Measurements from ENCODE around the gene LY6G6F. TPM values are rescaled to one million over a fixed set of nuclear protein-coding genes. Genes with fewer than 3 reads are reported as not detected.

Gene LY6G6F, protein sequence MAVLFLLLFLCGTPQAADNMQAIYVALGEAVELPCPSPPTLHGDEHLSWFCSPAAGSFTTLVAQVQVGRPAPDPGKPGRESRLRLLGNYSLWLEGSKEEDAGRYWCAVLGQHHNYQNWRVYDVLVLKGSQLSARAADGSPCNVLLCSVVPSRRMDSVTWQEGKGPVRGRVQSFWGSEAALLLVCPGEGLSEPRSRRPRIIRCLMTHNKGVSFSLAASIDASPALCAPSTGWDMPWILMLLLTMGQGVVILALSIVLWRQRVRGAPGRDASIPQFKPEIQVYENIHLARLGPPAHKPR
- total RNA-seq: not detected in 2 replicates
- polyA plus RNA-seq (2012): not detected

DNA sequence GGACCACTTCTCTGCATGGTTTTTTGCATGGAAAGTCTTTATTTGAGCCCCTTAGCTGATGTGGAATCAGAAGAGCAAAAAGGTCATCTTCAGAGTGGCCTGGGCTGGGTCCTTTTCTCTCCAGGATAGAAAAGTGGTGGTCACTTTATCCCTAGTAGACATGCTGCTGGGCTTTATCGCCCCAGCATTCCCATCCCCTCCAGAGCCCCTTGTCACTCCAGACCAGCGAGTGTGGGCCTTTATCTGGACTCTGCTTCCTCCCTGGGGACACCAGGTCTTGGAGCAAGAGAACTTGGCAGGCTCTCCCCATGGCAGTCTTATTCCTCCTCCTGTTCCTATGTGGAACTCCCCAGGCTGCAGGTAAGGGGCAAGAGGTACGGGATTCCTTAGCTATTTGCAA, at the start of gene LY6G6F:
LY6G6F (plus strand) TSS at position 268 of the 400 bp plus-strand sequence; CDS start at position 309, 41 bp downstream.
- DNase-seq (ENCODE audit: low read depth): no peak

DNA sequence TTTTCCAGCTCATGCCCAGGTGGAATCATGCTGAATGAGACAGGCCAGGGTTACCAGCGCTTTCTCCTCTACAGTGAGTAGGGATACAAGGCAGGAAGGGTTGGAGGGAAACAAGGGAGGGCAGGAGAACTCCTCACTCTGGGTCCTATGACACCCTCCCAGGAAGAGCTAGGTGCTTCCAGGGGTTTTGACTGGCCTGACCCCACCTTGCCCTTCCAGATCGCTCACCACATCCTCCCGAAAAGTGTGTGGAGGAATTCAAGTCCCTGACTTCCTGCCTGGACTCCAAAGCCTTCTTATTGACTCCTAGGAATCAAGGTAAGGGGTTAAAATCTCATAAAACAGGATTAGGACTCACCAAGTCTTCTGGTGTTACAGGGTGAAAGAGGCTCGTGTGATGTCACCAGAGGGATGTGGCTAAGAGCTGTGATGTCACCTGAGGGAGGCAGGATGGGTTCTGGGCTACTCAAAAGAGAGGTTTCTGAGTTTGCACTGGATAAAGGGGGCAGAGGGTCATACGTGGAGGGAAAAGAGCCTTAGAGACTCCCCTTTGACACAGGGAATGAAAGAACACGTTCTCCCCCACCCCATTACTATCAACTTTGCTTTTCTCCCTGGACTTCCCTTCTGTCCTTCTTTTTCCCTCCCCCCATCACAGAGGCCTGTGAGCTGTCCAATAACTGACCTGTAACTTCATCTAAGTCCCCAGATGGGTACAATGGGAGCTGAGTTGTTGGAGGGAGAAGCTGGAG, 49.1 kb upstream of the LY6G6F start:
- DNase-seq (ENCODE audit: low read depth): no peak

DNA sequence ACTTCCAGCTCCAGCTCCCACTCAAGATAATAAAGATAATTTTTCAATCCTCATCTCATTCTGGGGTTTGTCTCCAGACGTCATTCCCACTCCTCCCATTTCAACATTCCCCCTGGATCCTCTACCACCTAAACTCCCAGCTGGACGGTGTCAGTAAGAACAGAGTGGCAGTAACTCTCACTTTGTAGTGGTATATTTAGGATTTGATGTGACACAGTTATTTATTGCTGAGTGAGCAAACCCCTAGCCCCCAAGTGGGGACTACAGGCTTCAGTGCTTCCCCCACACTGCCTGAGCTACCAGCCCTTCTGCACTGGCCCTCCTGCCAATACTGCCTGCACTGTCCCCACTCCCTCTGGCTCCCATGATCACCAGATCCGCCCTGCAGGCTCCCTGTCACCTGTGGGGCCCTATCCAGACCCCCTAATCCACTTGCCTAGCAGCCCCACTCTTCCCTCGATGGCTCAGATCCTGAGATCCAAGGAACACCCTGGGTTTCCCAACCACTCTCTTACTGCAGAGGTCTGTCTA, 48.4 kb upstream of the LY6G6F start:
- DNase-seq (ENCODE audit: low read depth): no peak

DNA sequence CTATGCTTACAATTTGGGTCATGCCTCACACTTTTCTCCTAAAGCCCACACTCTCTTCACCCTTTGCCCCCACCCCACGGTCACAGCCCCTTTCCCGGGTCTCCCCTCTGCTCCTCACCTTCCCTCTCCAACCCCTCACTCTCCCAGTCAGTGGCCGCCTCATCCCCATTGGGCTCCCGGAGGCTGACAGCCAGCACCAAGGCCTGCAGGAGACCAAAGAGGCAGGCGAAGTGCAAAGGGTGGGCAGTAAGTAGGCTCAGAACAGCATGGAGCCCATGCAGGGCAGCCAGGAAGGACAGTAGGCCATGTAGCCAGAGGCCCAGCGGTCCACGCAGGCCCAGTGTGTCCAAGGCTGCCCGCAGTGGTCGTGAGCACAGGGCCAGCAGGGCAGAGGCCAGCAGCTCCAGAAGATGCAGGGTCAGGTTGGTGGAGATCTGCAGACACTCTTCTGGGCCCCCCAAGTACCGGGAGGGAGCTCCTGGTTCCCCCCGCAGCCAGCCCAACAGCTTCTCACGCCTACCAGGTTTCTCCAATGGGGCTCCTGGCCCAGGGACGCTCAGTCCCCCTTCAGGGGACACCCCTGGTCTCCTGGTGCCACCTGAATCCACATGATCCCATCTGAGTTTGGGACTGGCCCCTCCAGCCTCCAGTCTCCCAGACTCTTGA, 47.5 kb upstream of the LY6G6F start:
- no peak for DNase-seq (ENCODE audit: low read depth)

DNA sequence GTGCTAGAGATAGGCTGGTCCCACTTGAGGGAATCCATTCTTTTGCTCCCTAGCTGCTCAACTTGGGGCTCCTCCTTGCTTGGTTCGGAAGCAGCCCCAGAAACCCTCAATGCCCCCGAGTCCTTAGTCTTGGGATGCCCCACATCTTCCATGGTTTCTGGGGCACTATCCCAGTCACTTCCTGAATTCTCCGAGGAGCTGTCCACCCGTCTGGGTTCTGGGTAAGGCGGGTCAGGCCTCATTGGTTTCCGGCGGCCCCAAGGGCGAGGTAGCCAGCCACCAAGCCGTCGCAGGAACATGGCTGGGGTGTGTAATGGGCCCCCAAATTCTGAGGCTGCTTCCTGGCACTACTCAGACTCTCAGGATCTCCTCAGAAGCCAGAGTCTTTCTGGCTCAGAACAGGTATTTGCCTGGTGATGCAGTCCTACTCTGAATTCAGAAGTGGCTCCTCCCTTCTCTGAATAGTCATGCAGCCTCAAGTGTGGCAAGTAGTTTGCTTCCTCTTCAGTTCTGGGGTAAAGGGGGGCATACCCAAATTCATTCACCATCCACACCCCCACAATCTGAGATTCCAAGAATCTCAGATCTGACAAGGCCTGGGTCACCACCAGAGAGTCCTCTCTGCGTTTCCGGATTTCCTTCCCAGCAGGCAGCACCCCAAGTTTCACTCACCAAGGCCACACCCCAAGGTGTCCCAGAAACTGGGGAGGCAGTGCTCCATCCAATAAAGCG, 46.9 kb upstream of the LY6G6F start:
- peak; percentile 42 for DNase-seq (ENCODE audit: low read depth)

DNA sequence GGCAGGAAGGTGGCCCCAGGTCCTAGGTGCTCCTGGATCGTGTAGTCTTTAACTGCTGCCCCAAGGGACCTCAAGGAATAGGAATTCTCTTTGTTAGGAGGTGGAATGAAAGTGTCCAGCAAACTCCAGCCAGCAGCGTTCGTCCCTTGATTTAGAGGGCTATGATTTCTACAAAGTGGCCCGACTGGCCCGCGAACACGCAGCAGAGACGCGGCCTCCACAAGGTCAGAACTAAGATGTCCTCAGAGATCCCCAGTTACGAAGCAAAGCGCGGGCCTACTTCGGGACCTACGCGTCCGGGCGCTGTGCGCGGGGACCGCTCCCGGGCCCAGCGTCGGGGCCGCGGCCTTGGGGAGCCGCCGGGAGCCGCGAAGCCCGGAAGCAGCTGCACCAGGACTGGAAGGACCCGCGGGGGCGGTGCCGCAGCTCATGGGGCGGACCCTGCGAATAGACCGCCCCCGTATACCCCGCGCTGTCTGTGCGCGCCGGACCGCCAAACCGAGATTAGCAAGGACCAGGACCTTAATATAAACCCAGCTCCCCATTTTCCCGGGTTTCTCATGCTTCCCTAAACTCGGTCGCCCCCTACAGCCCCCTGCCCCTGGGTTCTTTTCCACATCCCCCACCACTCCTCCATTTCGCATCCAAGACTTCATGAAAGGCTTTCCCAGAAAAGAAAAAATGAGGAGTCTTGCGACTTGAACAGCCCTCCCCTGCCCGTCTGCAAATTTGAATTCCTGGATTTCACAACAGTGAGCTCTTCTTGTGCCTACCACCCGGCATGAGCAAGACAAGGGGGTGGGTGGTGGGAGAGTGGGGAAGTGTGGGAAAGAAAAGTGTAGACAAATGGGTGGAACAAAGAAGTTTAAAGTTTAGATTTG, 46.0 kb upstream of the LY6G6F start, which contains the start of gene C6orf47:
C6orf47 (minus strand) TSS at position 398 of the 881 bp plus-strand sequence. CDS start 831 bp downstream, outside the sequence.
- DNase-seq (ENCODE audit: low read depth): peak; percentile 84

DNA sequence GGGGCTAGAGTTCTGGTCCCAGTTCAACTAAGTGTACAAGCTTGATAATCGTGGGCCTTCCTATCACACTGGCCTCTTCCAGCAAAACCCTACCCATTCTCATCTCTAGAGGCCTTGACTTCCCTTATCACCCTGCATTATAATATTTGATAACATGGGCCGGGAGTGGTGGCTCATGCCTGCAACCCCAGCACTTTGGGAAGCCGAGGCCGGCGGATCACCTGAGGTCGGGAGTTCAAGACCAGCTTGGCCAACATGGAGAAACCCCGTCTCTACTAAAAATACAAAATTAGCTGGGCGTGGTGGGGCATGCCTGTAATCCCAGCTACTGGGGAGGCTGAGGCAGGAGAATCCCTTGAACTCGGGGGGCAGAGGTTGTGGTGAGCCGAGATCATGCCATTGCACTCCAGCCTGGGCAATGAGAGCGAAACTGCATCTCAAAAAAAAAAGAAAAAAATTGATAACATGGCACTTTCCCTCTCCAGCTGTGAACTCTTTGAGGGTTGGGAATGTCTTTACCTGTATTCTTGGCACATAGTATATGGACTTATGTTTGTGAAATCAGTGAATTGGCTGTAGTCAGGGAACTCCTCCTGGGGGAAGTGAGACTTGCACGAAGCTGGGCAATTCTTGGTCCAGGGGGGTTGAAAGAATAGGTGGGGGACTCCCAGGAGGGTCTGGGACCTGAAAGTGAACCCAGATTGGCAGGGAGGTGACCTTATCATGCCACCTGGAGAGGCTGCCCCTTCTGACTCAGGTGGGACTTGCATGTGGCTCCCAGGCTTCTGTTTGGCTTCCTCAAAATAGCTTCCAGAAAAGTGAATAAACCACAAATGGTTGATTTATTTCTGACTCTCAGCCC, 45.2 kb upstream of the LY6G6F start:
- DNase-seq (ENCODE audit: low read depth): no peak

DNA sequence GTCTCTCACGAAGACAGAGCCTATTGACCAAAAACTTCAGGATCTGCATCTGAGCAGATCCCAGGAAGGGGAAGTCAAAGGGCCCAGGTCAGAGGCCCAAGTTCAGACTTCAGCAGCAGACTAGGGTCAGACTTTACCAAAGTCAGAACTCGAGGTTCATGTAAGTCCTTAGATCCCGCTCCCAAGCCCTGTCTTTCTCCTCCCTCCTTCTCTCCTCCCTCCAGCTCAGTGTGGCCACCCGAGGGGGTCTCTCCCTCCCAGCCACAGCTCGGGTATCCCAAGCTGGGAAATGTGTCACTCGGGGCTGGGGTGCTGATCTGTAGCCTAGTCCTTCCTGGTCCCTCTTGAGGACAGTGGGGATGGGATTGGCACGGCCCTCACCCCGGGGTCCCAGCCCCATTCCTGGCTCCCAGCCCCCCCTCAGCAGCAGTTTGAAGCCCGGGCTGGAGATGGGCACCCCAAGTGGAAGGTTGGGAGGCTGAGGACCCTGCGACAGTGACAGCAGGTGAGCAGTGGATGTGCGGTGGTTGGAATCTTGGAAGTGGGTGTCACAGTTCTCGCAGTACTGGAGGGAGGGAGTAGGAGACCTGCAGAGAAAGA, 44.4 kb upstream of the LY6G6F start:
- no peak for DNase-seq (ENCODE audit: low read depth)

DNA sequence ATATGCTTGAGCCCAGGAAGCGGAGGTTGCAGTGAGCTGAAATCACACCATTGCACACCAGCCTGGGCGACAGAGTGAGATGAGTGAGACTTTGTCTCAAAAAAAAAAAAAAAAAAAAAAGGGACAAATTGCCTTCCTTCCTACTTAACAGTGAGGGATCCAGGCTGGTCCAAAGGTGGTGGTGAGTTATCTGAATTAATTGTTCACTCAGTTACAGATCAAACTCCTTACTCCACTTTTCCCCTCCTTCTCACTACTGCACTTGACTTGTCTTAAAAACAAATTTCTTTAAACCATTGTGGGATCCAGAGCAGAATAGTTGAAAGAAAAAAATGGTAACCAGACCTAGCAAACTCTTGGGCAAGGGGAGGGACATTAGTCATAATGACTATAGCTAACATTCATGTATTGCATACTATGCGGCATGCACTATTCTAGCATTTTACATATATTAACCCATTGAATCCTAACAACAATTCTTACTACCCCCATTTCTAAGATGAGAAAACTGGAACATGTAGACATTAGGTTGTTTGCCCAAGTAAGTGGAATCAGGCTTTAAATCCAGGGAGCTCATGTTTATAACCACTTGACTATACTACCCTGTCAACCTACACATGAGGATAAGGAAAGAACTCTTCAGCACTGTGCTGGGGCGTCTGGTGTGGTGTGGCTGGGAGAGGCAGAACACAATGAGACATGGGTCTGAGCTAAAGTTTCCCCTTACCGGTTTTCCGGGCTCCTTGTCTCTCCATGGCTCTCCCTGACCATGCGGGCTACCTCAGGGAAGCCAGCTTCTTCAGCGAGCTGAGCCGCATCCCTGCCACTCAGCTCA, 43.3 kb upstream of the LY6G6F start:
- no peak for DNase-seq (ENCODE audit: low read depth)

DNA sequence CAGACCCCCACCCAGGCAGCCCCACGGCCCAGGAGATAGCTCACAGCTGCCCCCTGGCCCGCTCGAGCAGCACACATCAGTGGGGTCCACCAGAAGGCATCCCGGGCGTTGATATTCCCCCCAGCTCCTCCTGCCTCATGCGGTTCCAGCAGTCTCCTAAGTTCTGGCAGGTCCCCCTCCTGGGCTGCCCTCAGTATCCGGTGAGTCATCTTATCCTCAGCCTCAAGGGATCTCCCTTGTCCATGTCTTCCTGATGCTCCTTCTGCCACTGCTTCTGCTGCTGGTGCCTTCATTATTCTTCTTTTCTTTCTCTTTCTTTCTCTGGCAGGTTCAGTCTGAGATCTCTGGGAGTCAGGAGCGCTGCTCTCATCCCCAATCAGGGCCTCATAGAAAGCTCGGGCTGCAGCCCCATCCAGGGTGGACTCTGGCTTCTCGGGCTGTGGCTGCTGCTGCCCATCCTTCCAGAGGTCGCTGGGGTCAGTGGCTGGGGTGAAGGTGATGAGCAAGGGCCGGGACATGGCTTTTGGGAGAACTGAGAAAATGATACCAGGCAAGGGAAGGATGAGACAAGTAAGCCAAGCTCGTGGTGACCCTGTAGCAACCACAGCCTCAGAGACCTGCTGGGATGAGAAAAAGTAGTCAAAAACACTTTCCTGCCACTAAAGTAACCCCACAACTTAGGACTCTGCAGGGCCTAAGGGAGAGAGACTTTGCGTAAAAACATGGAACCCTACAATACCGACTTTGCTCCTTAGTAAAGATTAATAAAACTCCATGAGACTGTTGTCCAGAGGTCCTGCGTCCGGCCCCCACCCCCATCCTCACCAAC, 42.5 kb upstream of the LY6G6F start:
- peak; percentile 75 for DNase-seq (ENCODE audit: low read depth)

DNA sequence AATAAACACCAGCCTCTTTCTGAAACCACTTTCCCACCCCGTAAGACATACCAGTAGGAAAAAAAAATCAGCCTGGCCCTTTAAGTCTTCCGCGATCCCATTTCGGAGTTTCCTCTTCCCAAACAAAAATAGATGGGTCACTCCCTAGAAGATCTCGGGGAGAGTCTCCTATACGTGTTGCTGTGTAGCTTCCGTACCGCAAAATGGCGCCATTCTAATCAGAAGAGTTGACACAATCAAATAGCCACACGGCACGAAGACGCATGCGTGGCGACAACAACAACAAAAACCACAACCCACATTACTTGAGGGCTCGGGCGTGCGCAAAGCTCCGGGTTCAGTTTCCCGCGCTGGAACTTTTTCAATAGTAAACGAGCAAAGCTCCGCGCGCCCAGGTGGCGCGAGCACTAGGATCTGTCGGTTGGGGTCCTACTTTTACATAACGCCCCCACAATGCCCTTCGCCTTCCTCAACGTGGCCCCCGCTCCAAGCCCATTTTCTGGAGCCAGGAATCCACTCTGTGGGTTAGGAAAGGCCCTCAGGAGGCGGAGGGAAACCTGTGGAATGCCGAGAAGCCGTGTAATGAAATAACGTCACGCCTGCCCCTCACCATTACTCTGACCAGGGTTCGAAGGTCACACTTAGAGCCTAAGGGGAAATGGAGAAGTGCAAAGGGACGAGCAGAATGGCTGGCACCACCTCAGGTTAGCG, 41.7 kb upstream of the LY6G6F start, which contains the start of gene GPANK1:
GPANK1 (minus strand) TSS at position 208 of the 711 bp plus-strand sequence. CDS start 519 bp downstream, outside the sequence.
- DNase-seq (ENCODE audit: low read depth): peak; percentile 98

DNA sequence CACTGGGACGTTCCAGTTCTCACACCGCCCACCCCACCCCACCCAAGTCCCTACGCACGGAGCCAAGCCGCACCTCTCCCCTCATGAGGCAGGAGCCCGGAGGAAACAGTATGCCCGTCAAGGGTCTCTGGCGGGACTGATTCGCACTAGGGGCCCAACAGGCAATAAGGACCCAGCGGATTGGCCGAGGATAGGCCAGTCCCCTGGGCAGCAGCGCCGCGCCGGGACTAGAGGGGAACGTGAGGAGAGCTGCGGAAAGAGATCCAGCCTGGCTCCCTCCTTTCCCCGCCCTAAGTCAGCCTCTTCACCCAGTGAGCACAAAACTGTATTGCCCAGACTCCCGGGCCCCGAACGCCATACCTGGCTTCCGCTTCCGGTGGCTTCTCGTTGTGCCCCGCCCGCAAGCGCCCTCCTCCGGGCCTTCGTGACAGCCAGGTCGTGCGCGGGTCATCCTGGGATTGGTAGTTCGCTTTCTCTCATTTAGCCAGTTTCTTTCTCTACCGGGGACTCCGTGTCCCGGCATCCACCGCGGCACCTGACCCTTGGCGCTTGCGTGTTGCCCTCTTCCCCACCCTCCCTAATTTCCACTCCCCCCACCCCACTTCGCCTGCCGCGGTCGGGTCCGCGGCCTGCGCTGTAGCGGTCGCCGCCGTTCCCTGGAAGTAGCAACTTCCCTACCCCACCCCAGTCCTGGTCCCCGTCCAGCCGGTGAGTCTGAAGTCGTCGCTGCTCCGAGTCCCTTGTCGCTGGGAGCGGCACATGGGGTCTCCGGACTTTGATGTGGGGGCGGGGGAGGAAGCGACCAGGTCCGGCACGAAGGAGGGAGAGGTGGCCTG, 40.9 kb upstream of the LY6G6F start, which contains the start of gene CSNK2B:
CSNK2B (plus strand) TSS at position 580 of the 836 bp plus-strand sequence. CDS start 752 bp downstream, outside the sequence.
- DNase-seq (ENCODE audit: low read depth): peak; percentile 98

DNA sequence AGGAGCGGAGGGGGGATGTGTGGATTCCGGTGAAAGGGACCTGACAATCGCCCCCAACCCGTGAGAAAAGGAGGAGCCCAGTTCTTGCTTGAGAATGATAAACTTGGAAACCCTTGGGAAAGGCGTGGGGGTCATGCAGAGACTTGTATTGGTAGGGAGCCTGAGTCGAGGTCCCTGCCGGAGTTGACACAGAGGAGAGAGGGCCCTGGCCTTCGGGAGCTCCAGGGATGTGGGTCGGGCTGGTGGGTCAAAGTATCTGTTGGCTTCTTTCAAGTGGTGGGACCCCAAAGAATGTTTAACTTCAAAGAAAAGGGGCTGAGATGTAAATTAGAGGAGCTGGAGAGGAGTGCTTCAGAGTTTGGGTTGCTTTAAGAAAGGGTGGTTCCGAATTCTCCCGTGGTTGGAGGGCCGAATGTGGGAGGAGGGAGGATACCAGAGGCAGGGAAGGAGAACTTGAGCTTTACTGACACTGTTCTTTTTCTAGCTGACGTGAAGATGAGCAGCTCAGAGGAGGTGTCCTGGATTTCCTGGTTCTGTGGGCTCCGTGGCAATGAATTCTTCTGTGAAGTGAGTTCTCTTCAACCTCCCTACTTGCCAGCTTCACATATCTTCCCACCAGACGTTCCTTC, 40.2 kb upstream of the LY6G6F start:
- no peak for DNase-seq (ENCODE audit: low read depth)

DNA sequence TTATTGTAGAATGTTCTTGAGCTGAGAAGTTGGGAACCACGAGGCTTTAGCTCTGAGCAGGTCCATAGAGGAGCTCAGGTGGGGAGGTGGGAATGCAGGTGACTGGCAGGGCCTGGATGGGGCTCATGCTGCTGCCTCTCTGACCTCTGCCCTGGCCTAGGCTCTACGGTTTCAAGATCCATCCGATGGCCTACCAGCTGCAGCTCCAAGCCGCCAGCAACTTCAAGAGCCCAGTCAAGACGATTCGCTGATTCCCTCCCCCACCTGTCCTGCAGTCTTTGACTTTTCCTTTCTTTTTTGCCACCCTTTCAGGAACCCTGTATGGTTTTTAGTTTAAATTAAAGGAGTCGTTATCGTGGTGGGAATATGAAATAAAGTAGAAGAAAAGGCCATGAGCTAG, 37.0 kb upstream of the LY6G6F start, which contains the start of gene LY6G5B:
LY6G5B (plus strand) TSS at position 301 of the 400 bp plus-strand sequence. CDS start 975 bp downstream, outside the sequence.
- no peak for DNase-seq (ENCODE audit: low read depth)

All from myocyte (in vitro differentiated cells).